Lower lobe of right lung (tissue), 2 donors: ENCODE measurements around the gene TCTN2. TPM values are rescaled to one million over a fixed set of nuclear protein-coding genes. Genes with fewer than 3 reads are reported as not detected.

ENCODE experiments used
- ATAC-seq, 2 donors: fragments of 200-7000 bp; cut with Tn5 transposase; one replicate each; pipeline ENCODE4 v1.9.1; 2020 to 2022; ENCODE audit warnings: mild to moderate bottlenecking in 2 of 2, moderate library complexity in 2 of 2
- DNase-seq: peaks from one replicate; pipeline ENCODE4 v3.0.0-alpha.2; 2020
- H3K27ac ChIP-seq: fragments of 200-600 bp; one replicate; pipeline ENCODE4 v1.8.0; 2022
- H3K27me3 ChIP-seq: fragments of 200-600 bp; one replicate; pipeline ENCODE4 v1.8.0; 2022; ENCODE audit warnings: low read depth
- H3K36me3 ChIP-seq: fragments of 200-600 bp; one replicate; pipeline ENCODE4 v1.8.0; 2022; ENCODE audit warnings: mild to moderate bottlenecking
- H3K4me1 ChIP-seq: fragments of 200-600 bp; one replicate; pipeline ENCODE4 v1.8.0; 2022
- H3K4me3 ChIP-seq: fragments of 200-600 bp; one replicate; pipeline ENCODE4 v1.8.0; 2022; ENCODE audit warnings: mild to moderate bottlenecking
- H3K9me3 ChIP-seq: fragments of 200-600 bp; one replicate; pipeline ENCODE4 v1.8.0; 2022
- CTCF ChIP-seq: fragments of 200-600 bp; IDR thresholded peaks from one replicate; pipeline ENCODE4 v1.8.0; 2022; ENCODE audit warnings: antibody characterized with exemption, mild to moderate bottlenecking
- intact Hi-C: fragments of 100-400 bp; cut with DNase I; formaldehyde crosslinking; loops from one replicate; pipeline ENCODE4 v1.11.0; 2022
- long read RNA-seq: library from polyadenylated mRNA; unstranded; transcript quantifications from one replicate; pipeline ENCODE4 v2.0.0, GENCODE V29; 2021
- total RNA-seq: library from RNA; stranded (reverse); fragmentation: NEBNext Ultra II Directional; extraction: Animal tissue kit (Norgen Biotek cat#: 25700); gene quantifications from one replicate; pipeline ENCODE4 v1.2.1, GENCODE V29; 2021
- donor health status: DM: no; HTN: yes; CAD: no; lungs with severe emphysema.

The TCTN2 gene
- total RNA-seq = 14.5 TPM
- long read RNA-seq, partial matches to known transcripts = 1 of 8 reads
- long read RNA-seq, other reads (novel, unspliced or antisense) = 2 of 8 reads

DNA sequence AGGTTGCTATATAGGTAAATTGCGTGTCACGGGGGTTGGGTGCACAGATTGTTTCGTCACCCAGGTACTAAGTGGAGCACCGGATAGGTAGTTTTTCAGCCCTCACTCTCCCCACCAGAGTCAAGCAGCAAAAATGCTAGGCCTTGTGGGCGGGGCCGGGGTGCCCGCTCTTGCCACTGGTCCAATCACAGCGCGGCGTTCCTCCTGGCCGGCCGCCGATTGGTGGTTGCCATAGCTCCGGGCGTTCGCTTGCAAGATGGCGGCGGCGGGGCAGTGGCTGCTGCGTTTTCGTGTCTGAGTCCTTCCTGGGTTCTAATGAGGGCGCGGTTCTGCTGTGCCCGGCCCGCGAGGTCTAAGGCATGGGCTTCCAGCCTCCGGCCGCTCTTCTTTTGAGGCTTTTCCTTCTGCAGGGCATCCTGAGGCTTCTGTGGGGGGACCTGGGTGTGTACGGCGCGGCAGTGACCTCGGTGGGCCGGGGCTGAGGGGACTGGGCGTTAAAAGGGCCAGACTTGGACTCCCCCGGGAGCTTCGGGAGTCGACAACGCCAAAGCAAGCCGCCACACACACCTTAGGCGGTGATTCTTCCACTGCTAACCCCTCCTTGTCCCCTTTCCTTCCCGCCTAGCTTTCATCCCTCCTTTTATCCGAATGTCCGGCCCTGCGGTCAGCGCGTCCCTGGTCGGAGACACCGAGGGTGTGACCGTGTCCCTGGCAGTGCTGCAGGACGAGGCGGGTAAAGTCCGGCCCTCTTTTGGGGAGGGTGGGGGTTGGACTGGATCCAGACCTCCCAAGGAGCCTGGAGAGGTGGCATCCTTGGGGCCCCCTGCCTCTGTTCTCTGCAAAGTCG, at the start of gene TCTN2:
TSS of gene TCTN2 (plus strand) at position 232 of the 847 bp plus-strand sequence. CDS start at position 360, 128 bp downstream.
- Histone ChIP-seq H3K27ac (peak within 1 kb of the TSS; percentile 46), H3K4me3 (peak within 1 kb of the TSS; percentile 83), H3K4me1 (peaks cover 14% of the 10 kb centered on the region), H3K36me3 (peaks cover 27% of the 10 kb centered on the region), H3K27me3 (no peaks in the 10 kb centered on the region), H3K9me3 (no peaks in the 10 kb centered on the region)
- TF ChIP-seq CTCF = no peak
- intact Hi-C loops = no loop called here
- peak; percentile 97 for DNase-seq
- peak; percentile 99 to 100 for ATAC-seq

DNA sequence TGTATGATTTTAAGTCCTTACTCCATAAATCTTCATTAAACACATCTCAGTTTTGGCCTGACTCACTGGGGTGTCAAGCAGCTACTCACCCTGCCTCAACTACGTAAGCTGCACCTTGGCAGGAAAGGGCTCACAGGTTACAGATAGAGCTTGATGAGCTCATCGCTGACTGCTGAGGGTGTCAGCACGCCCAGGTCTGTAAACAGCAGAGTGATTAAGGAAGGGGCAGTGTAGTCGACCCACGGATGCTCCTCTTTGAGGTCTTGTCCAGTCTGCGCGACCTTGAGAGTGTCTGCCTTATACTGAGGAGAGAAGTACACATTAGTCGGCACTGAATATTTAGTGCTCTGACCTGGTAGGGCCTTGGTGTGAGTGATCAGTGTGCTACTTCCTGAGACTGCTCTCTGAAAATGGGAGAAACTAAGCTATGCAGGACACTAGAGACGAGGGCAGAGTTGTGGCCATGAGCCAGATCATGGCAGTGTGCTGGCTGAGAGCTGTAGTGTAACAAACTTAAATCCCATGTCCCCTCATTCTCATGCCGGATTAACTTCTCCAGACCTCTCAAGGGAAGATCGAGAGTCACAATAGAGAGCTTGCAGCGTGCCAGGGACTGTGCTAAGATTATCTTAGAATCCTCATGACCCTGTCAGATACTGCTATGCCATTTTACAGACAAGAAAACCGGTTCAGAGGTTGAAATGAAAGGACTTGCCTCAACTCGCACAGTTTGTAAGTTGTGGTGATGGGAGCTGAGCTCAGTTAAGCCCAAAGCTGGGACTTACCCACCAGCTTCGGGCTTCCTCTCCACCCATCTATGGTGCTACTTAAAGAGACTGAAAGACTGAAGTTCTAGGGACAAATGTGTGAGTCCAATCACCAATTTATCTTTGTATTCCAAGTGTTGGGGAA, 49.0 kb upstream of the TCTN2 start:
- no peak for ATAC-seq
- no peak for DNase-seq
- no peak for TF ChIP-seq CTCF
- H3K4me1 ChIP-seq = no peaks in the 10 kb centered on the region
- peaks cover 100% of the 10 kb centered on the region for H3K36me3 ChIP-seq
- no peak overlapping the region for H3K4me3 ChIP-seq
- no peaks in the 10 kb centered on the region for H3K27me3 ChIP-seq
- H3K27ac ChIP-seq = no peak overlapping the region
- intact Hi-C loops = no loop called here
- H3K9me3 ChIP-seq = no peaks in the 10 kb centered on the region

DNA sequence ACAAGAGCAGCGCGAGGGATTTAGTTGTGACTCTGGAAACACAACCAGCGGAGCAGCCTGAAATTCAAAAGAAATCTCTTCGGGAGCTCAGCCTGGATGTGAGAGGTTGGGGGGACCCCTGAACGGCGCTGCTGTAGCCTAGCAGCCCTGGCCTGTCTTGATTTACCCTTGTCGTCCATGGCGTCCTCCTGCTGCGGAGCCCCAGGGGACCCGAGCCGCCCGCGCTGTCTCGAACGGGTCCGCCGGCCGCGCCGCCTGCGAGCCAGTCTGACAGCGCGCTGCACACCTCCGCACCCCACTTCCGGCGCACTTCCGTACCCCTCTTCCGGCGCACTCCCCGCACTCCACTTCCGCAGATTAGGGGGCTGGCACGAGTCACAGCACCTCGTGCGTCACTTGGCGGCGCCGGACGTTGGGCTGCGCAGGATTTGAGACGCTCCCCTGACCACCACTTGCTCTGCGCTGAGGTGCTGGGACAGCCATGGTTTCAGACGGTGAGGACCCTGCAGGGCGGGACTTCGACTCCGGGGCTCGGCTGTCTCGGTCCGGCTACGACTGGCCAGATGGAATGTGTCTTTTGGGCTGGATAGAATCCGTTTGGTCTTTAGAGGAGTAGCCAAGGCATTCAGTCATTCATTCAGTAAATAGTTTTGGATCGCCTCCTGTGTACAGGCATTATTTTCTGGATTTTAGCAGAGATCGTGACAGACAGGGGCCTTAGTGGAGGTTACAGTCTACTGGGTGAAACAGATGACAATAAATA, 37.4 kb upstream of the TCTN2 start, which contains the start of the genes EIF2B1 and GTF2H3:
TSS of gene EIF2B1 (minus strand) at position 308 of the 763 bp plus-strand sequence. CDS start at position 179, 129 bp downstream.
TSS of gene GTF2H3 (plus strand) at position 451 of the 763 bp plus-strand sequence. CDS start at position 482, 31 bp downstream.
- H3K27me3 ChIP-seq = no peaks in the 10 kb centered on the region
- DNase-seq = peak; percentile 97
- H3K27ac ChIP-seq = peak within 1 kb of the TSS; percentile 84
- peak within 1 kb of the TSS; percentile 89 for H3K4me3 ChIP-seq
- peaks cover 18% of the 10 kb centered on the region for H3K4me1 ChIP-seq
- intact Hi-C loops = no loop called here
- H3K9me3 ChIP-seq = no peaks in the 10 kb centered on the region
- TF ChIP-seq CTCF = no peak
- peaks cover 39% of the 10 kb centered on the region for H3K36me3 ChIP-seq
- ATAC-seq = peak; percentile 99

GRCh38 chr12:123634142-123634561, 36.8 kb upstream of the TCTN2 start:
- H3K9me3 ChIP-seq = no peaks in the 10 kb centered on the region
- peak overlapping the region; percentile 84 for H3K27ac ChIP-seq
- no peaks in the 10 kb centered on the region for H3K27me3 ChIP-seq
- peaks cover 34% of the 10 kb centered on the region for H3K36me3 ChIP-seq
- DNase-seq (no peak), ATAC-seq (peak in 1 of 2 donors; percentile 1)
- intact Hi-C loops = no loop called here
- TF ChIP-seq CTCF = no peak
- peak overlapping the region; percentile 89 for H3K4me3 ChIP-seq
- peaks cover 18% of the 10 kb centered on the region for H3K4me1 ChIP-seq
